Memory B cell (primary cell): ENCODE results near the gene DEK.
"Not testable (repeated sequence)": the region's sequence is repeated elsewhere in the genome, so short reads cannot be mapped to it uniquely, and the experiment has no call there.

Experiments
- ATAC-seq: fragments of 150-1000 bp; cut with Tn5 transposase; 2 replicates; pipeline ENCODE4 v1.10.0; 2021; ENCODE audit warnings: low read depth, mild to moderate bottlenecking, moderate library complexity
- DNase-seq, 2 donors: peaks; one replicate each; pipeline ENCODE4 v3.0.0; 2022; ENCODE audit warnings: low spot score in 2 of 2
- H3K27ac Mint-ChIP-seq: one replicate; pipeline ENCODE4 v1.8.0; 2022; ENCODE audit warnings: mild to moderate bottlenecking, moderate library complexity, mixed read lengths
- H3K27me3 Mint-ChIP-seq: one replicate; pipeline ENCODE4 v1.8.0; 2022; ENCODE audit warnings: mixed read lengths
- H3K36me3 Mint-ChIP-seq: one replicate; pipeline ENCODE4 v1.8.0; 2022; ENCODE audit warnings: mild to moderate bottlenecking, mixed read lengths
- H3K4me1 Mint-ChIP-seq: one replicate; pipeline ENCODE4 v1.8.0; 2022; ENCODE audit warnings: mixed read lengths
- H3K4me3 Mint-ChIP-seq: one replicate; pipeline ENCODE4 v1.8.0; 2022; ENCODE audit warnings: mild to moderate bottlenecking, moderate library complexity, mixed read lengths
- H3K9me3 Mint-ChIP-seq: one replicate; pipeline ENCODE4 v1.8.0; 2022; ENCODE audit warnings: mixed read lengths

The DEK gene

GRCh38 chr6:18240230-18240629, 24.1 kb downstream of the DEK start:
- no peak for DNase-seq
- no peaks in the 10 kb centered on the region for H3K27me3 Mint-ChIP-seq
- H3K4me3 Mint-ChIP-seq = no peak overlapping the region
- H3K27ac Mint-ChIP-seq = no peak overlapping the region
- peaks cover 41% of the 10 kb centered on the region for H3K36me3 Mint-ChIP-seq
- no peak for ATAC-seq
- H3K4me1 Mint-ChIP-seq = peaks cover 12% of the 10 kb centered on the region
- H3K9me3 Mint-ChIP-seq = no peaks in the 10 kb centered on the region

DNA sequence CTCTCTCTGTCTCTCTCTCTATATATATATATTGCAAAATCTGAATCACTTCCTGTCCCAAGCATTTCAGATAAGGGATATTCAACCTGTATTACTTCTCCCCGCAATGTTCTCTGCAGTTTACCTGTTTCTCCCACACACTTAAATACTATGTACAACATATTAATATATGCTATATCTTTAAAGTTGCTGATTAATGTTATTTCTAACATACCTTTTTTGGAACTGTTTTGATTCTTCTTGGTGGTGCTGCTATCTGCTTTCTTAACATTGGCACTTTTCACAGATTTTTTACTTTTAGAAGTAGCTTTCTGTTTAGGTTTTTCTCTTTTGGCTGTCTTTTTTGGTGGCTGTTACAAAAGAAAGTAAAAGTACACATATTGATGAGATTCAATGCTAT, 27.2 kb downstream of the DEK start:
- H3K27ac Mint-ChIP-seq = no peak overlapping the region

DNA sequence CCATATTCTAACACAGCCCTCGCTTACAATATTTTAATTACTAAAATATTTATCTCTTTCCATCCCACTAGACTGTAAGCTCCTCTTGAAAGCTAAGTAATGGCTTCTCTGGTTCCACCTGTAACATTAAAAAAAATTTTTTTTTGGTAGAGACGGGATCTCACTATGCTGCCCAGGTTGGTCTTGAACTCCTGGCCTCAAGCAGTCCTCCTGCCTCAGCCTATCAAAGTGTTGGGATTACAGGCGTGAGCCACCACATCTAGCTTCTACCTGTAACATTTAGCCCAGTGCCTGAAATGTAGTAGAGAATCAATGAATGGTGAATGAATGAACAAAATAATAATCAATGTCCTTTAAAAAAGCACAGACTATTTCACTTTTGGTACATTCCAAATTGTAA, 28.8 kb downstream of the DEK start:
- no peaks in the 10 kb centered on the region for H3K27me3 Mint-ChIP-seq
- no peak for ATAC-seq
- H3K27ac Mint-ChIP-seq = no peak overlapping the region

More for the DNA sequence above, 27.2 kb downstream of the DEK start:
- no peak for DNase-seq
- H3K9me3 Mint-ChIP-seq = peaks cover 8% of the 10 kb centered on the region
- H3K27me3 Mint-ChIP-seq = no peaks in the 10 kb centered on the region
- no peak overlapping the region for H3K4me3 Mint-ChIP-seq
- peaks cover 44% of the 10 kb centered on the region for H3K36me3 Mint-ChIP-seq
- ATAC-seq = no peak
- H3K4me1 Mint-ChIP-seq = peaks cover 7% of the 10 kb centered on the region

DNA sequence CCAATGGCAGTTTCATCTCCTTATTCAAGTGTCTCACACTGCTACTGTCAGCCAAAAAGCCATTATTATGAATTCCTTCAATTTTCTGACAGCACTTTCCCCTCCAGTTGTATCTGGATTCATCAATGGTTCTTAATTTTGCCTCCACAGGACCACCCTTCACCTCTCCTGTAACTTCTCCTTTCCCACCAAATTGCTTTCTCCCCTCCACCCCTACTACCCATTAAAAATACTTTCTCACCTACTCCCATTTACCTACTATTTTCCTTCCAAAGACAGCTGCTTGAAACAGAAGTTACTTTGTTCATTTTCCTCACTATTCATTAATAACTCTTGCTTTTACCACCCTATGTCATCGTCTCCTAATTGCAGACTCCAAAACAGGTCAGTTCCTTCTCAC, 29.8 kb downstream of the DEK start:
- peak overlapping the region; percentile 10 for H3K27ac Mint-ChIP-seq
- H3K27me3 Mint-ChIP-seq = no peaks in the 10 kb centered on the region
- H3K36me3 Mint-ChIP-seq = peaks cover 65% of the 10 kb centered on the region
- DNase-seq = no peak
- H3K4me3 Mint-ChIP-seq = no peak overlapping the region
- H3K9me3 Mint-ChIP-seq = peaks cover 21% of the 10 kb centered on the region
- no peak for ATAC-seq
- peaks cover 2% of the 10 kb centered on the region for H3K4me1 Mint-ChIP-seq

More for the DNA sequence above, 28.8 kb downstream of the DEK start:
- H3K4me3 Mint-ChIP-seq = no peak overlapping the region
- peaks cover 17% of the 10 kb centered on the region for H3K9me3 Mint-ChIP-seq
- H3K36me3 Mint-ChIP-seq = peaks cover 58% of the 10 kb centered on the region
- peaks cover 2% of the 10 kb centered on the region for H3K4me1 Mint-ChIP-seq
- no peak for DNase-seq

GRCh38 chr6:18233770-18234169, 30.6 kb downstream of the DEK start:
- H3K27me3 Mint-ChIP-seq, DNase-seq, ATAC-seq, H3K4me1 Mint-ChIP-seq, H3K4me3 Mint-ChIP-seq, H3K27ac Mint-ChIP-seq: not testable (repeated sequence)
- H3K36me3 Mint-ChIP-seq = peaks cover 68% of the 10 kb centered on the region
- peaks cover 24% of the 10 kb centered on the region for H3K9me3 Mint-ChIP-seq

- not testable (repeated sequence) for ATAC-seq, H3K27ac Mint-ChIP-seq, DNase-seq, H3K4me3 Mint-ChIP-seq, H3K4me1 Mint-ChIP-seq, H3K27me3 Mint-ChIP-seq
- H3K9me3 Mint-ChIP-seq = peaks cover 24% of the 10 kb centered on the region
- peaks cover 71% of the 10 kb centered on the region for H3K36me3 Mint-ChIP-seq
Measured at GRCh38 chr6:18231856-18232255, 32.5 kb downstream of the DEK start.

GRCh38 chr6:18228590-18228989, 35.7 kb downstream of the DEK start:
- H3K27ac Mint-ChIP-seq = peak overlapping the region; percentile 67

DNA sequence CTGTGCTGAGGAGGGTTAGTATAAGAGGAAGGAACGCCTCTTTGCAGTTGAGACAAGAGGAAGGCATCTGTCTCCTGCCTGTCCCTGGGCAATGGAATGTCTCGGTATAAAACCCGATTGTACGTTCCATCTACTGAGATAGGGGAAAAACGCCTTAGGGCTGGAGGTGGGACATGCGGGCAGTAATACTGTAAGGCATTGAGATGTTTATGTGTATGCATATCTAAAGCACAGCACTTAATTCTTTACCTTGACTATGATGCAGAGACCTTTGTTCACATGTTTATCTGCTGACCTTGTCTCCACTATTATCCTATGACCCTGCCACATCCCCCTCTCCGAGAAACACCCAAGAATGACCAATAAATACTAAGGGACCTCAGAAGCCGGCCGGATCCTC, 37.2 kb downstream of the DEK start:
- Mint-ChIP-seq H3K27ac (peak overlapping the region; percentile 67), H3K9me3 (peaks cover 16% of the 10 kb centered on the region), H3K36me3 (peaks cover 47% of the 10 kb centered on the region)
- not testable (repeated sequence) for ATAC-seq, H3K4me1 Mint-ChIP-seq, H3K4me3 Mint-ChIP-seq, DNase-seq, H3K27me3 Mint-ChIP-seq

More at GRCh38 chr6:18228590-18228989, 35.7 kb downstream of the DEK start:
- DNase-seq, H3K4me3 Mint-ChIP-seq, H3K4me1 Mint-ChIP-seq, H3K27me3 Mint-ChIP-seq, ATAC-seq: not testable (repeated sequence)
- Mint-ChIP-seq H3K36me3 (peaks cover 57% of the 10 kb centered on the region), H3K9me3 (peaks cover 18% of the 10 kb centered on the region)

DNA sequence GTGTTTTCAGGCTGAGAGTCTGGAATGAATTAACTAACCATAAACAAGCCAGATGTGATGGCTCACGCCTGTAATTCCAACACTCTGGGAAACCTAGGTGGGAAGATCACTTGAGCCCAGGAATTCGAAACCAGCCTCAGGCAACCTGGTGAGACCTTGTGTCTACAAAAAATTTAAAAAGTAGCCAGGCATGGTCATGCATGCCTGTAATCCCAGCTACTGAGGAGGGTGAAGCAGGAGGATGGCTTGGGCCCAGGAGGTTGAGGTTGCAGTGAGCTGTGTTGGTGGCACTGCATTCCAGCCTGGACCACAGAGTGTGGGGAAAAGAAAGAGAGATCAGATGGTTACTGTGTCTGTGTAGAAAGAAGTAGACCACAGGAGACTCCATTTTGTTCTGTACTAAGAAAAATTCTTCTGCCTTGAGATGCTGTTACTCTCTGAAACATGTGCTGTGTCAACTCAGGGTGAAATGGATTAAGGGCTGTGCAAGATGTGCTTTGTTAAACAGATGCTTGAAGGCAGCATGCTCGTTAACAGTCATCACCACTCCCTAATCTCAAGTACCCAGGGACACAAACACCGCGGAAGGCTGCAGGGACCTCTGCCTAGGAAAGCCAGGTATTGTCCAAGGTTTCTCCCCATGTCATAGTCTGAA, 37.8 kb downstream of the DEK start:
- not testable (repeated sequence) for H3K27me3 Mint-ChIP-seq, H3K27ac Mint-ChIP-seq, ATAC-seq, H3K4me3 Mint-ChIP-seq, DNase-seq, H3K4me1 Mint-ChIP-seq
- Mint-ChIP-seq H3K9me3 (peaks cover 13% of the 10 kb centered on the region), H3K36me3 (peaks cover 43% of the 10 kb centered on the region)

- Mint-ChIP-seq H3K27ac (peak overlapping the region; percentile 42), H3K36me3 (peaks cover 35% of the 10 kb centered on the region), H3K9me3 (no peaks in the 10 kb centered on the region), H3K4me3 (no peak overlapping the region), H3K27me3 (no peaks in the 10 kb centered on the region), H3K4me1 (peaks cover 7% of the 10 kb centered on the region)
- ATAC-seq (no peak), DNase-seq (no peak)
Measured at GRCh38 chr6:18221288-18221615, 43.1 kb downstream of the DEK start.

- ATAC-seq (no peak), DNase-seq (no peak)
- peaks cover 30% of the 10 kb centered on the region for H3K36me3 Mint-ChIP-seq
- no peak overlapping the region for H3K4me3 Mint-ChIP-seq
- peak overlapping the region; percentile 8 for H3K27ac Mint-ChIP-seq
- peaks cover 19% of the 10 kb centered on the region for H3K4me1 Mint-ChIP-seq
- no peaks in the 10 kb centered on the region for H3K9me3 Mint-ChIP-seq
- H3K27me3 Mint-ChIP-seq = no peaks in the 10 kb centered on the region
Measured at GRCh38 chr6:18219591-18219990, 44.7 kb downstream of the DEK start.

GRCh38 chr6:18218233-18218632, 46.1 kb downstream of the DEK start:
- ATAC-seq (no peak), DNase-seq (no peak)
- Mint-ChIP-seq H3K27ac (no peak overlapping the region), H3K4me3 (no peak overlapping the region), H3K36me3 (peaks cover 34% of the 10 kb centered on the region), H3K4me1 (peaks cover 25% of the 10 kb centered on the region), H3K27me3 (no peaks in the 10 kb centered on the region), H3K9me3 (no peaks in the 10 kb centered on the region)

DNA sequence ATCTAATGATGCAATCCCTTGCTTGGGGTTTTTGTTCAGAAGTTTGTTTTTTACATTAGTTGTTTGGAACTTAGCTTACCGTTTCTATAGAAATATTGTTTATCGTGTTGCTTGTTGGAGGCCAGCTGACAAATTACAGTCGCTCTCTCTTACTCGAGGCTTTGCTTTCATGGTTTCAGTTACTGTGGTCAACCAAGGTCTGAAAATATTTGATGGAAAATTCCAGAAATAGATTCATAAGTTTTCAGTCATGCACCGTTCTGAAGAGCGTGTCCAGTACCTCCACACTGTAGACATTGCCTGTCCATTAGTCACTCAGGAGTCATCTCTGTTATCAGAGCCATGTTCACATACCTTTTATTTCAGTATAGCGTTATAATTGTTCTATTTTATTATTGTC, 47.9 kb downstream of the DEK start:
- no peaks in the 10 kb centered on the region for H3K9me3 Mint-ChIP-seq
- H3K27me3 Mint-ChIP-seq = no peaks in the 10 kb centered on the region
- ATAC-seq (no peak), DNase-seq (no peak)
- H3K27ac Mint-ChIP-seq = peak overlapping the region; percentile 76
- no peak overlapping the region for H3K4me3 Mint-ChIP-seq
- H3K36me3 Mint-ChIP-seq = peaks cover 39% of the 10 kb centered on the region
- peaks cover 29% of the 10 kb centered on the region for H3K4me1 Mint-ChIP-seq

DNA sequence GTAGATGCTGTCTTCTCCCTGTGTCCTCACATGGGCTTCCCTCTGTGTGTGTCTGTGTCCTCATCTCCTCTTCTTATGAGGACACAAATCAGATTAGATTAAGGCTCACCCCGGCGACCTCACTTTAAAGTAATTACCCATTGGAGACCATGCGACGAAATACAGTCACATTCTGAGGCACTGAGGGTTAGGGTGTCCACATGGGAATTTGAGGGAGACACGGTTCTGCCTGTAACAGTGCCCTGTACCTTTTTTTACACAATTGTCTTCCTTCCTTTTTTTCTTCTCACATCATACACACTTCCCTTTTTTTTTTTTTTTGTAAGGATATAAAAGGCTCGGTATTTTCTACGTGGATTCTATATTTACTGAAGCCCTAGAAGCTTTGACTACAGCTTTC, 48.9 kb downstream of the DEK start:
- Mint-ChIP-seq H3K4me3 (peak overlapping the region; percentile 61), H3K36me3 (peaks cover 31% of the 10 kb centered on the region)
- no peak for DNase-seq

DNA sequence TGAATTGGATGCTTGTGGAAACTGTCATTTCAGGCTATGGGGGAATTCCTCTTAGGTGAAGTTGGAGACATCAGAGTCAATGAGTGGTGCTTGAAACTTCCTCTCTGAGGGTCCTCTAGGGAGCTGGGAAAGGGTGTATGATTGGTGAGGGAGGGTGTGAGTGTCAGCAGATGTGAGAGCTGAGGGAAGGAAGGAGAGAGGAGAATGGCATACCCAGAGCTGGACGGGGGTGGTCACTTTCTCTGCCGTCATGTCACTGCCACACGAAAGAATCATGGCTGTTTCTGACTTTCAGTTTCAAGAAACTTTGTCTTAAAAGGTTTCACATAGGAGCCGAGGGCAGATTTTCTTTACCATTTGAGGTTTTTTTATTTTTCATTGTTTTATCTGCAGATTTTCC, 50.3 kb downstream of the DEK start:
- H3K4me3 Mint-ChIP-seq = peak overlapping the region; percentile 47
- ATAC-seq = no peak
- peak overlapping the region; percentile 25 for H3K27ac Mint-ChIP-seq

More for the DNA sequence above, 48.9 kb downstream of the DEK start:
- Mint-ChIP-seq H3K27me3 (no peaks in the 10 kb centered on the region), H3K27ac (peak overlapping the region; percentile 38), H3K9me3 (no peaks in the 10 kb centered on the region), H3K4me1 (peaks cover 29% of the 10 kb centered on the region)
- peak; percentile 61 for ATAC-seq

More for the DNA sequence above, 50.3 kb downstream of the DEK start:
- peaks cover 29% of the 10 kb centered on the region for H3K4me1 Mint-ChIP-seq
- DNase-seq = no peak
- H3K9me3 Mint-ChIP-seq = no peaks in the 10 kb centered on the region
- H3K27me3 Mint-ChIP-seq = no peaks in the 10 kb centered on the region
- peaks cover 29% of the 10 kb centered on the region for H3K36me3 Mint-ChIP-seq
